HG03039 (cell line): ENCODE measurements around the gene CALU.

Experiments used
- ATAC-seq: cut with Tn5 transposase; IDR thresholded peaks from one replicate; pipeline ENCODE4 v1.9.1; 2021; ENCODE audit warnings: mild to moderate bottlenecking, moderate library complexity; ENCODE audit not compliant: unreplicated experiment

CALU gene

DNA sequence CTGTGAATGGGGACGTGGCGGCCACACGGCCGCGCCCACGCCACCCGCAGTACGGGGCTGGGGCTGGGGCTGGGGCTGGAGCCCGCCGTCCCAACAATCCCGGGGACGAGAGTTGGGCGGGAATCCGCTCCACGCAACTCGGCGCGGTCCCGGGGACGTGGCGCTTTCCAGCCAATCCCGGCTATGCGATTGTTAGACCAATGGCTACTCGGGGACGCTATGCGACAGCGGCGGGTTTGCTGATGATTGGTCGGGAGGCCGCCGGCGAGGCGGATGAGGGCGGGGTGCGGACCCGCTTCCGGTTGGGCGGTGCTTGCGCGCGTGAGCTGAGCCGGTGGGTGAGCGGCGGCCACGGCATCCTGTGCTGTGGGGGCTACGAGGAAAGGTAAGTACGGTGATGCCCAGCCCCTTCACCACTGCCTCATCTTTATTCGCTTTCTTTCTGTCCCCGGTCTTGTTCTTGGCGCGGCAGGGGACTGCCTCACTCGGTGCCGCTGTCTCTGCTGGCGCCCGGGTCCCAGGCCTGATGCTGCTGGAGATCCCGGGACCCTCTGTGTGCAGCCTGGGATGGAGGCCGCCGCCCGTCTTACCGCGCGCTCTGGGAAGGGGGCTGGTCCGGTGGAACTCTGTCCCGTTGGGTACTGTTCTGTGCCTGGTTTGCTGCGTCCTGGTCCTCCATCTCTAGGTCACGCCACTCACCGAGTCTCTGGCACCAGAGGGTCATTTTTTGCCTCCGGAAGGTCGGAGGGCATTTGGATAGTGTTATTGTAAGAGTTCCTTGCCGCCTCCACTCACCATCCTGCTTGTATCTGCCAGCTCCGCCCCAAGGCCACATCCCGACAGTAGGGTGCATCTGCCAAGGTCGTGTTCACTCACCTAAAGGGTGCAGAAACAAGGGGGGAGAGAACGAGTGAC lies at the start of gene CALU:
Gene CALU (plus strand): TSS at position 312 of the 915 bp plus-strand sequence. CDS start 9,225 bp downstream, outside the sequence.
- ATAC-seq, result peak; percentile 94

- no peak for ATAC-seq
Measured at GRCh38 chr7:128691227-128691626, 47.9 kb upstream of the CALU start.

DNA sequence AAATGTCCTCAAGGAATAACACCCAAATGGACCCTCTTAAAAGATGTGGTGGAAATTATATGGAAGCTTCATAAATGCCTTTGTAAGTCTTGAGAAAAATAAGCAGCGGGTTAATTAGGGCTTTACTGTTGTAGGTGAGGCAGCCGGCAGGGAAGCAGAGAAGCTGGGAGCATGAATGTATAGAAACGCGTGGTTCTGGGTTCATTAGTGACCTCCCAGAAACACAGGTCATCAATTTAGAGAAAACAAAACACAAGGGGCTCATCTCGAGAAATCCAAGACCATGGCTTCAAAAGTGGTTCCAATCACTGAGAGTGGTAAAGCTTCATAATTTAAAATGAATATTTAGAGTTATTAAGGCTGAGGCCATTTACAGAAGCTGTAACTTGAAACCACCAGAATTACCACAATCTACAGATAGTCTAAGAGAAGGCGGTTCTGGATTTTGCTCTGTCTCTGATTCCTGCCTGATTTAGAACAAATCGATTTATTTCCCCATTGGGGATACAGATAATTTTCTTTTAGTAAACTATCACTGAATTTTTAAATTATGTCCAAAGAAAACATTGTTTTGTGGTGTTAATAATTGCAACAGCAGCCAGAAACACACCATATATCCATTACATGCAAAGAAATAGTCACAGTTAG lies 46.4 kb upstream of the CALU start:
- ATAC-seq, result no peak

DNA sequence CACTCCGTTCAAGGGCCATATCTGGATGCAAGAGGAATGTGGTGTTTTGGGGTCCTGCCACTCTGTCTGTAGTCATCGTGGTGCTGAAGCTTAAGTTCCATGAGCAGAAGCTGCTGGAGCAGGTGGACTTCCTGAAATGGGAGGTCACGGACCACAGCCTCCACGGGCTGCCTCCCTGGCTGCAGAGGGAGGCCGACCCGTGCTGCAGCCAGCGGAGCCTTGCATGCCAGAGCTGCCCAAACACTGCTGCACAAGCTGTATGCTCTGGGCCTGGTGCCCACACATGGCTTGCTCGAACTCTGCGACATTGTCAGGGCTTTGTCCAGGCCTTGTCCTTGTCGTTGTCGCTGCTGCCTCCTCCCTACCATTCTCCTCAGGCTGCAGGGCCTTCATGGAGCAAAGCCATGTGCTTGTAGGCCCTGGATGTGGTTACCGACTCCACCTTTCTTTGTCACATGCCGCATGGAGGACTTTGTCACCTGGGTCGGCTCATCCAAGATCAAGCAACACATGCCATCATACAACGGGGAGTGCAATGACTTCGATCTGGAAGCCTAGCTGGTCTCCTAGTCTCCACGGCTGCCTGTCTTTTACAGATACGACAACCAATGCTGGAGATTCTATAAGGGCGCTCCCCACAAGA lies 45.7 kb upstream of the CALU start:
- ATAC-seq, result no peak

- no peak for ATAC-seq
Measured at GRCh38 chr7:128694738-128695137, 44.4 kb upstream of the CALU start.

GRCh38 chr7:128697302-128697905 lies 41.8 kb upstream of the CALU start:
- no peak for ATAC-seq

GRCh38 chr7:128699196-128699712 lies 39.9 kb upstream of the CALU start:
- ATAC-seq, result no peak

DNA sequence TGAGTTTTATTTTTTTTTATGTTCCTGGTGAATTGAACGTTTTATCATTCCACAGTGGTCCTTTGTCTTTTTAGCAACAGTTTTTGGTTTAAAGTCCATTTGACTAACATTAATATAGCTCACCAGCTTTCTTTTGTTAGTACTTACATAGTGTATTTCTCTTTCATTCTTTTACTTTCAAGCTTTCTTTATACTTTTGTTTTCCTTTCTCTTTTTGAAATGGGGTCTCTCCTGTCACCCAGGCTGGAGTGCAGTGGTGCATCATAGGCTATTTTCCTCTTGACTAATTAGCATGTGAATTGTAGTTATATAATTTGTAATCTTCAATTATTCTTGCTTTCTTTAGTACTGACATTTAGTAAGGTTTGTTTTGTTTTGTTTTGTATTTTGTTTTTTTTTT lies 39.3 kb upstream of the CALU start:
- no peak for ATAC-seq

- no peak for ATAC-seq
Measured at GRCh38 chr7:128701062-128701785, 37.9 kb upstream of the CALU start.

DNA sequence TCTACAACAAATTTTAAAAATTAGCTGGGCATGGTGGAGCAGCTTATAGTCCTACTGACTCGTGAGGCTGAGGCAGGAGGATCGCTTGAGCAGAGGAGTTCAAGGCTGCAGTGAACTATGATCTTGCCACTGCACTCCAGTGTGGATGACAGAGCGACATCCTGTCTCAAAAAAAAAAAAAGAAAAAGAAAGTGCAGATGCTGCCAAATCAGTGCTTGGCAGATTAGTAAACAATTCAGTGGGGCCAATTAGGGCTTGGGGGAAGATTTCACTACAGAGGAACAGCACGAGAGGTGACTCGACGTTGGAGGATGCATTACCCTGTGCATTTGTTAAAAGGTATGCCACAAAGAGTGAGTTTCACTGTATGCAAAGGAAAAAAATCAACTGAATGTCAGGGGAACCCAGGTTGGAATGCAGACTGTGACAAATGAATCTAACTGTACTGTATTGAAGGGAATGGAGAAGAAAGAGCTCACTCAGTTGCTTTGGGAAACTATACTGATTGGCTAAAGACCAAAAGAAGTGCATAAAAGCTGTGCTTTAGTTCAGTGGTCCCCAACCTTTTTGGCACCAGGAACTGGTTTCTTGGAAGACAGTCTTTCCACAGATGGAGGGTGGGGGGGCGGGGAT lies 35.4 kb upstream of the CALU start:
- no peak for ATAC-seq

DNA sequence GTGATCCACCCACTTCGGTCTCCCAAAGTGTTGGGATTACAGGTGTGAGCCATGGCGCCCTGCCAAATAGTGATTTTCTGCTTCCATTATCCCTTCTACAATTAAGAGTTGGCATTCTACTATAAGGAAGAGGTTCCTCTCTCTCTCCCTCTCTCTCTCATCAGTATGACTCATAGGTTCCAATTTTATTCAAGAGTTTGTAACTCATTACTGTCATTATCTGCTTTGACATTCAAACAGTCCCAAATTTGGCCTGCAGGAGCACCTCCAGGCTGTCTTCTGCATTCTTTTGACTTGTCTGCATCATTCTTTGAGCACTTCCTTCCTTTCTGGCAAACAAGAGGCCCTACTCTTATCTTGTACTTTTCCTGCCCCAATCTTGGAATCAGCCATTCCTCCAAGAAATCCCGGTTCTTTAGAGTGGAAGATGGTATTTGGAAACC lies 33.2 kb upstream of the CALU start:
- no peak for ATAC-seq

GRCh38 chr7:128707752-128708151 lies 31.4 kb upstream of the CALU start:
- ATAC-seq, result no peak

- ATAC-seq, result no peak
Measured at GRCh38 chr7:128708235-128708634, 30.9 kb upstream of the CALU start.

GRCh38 chr7:128708824-128709223 lies 30.3 kb upstream of the CALU start:
- no peak for ATAC-seq

DNA sequence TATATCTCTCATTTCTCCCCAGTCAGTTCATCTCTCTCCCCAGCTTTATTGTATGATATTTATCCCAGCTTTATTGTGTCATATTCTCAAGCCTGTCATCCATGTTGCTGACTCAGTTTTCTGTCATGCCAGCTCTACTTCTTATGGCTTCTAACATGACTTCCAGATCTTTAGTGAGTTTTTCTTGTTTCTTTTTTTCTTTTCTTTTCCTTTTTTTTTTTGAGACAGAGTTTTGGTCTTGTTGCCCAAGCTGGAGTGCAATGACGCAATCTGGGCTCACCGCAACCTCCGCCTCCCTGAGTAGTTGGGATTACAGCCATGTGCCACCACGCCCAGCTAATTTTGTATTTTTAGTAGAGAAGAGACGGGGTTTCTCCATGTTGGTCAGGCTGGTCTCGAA lies 28.7 kb upstream of the CALU start:
- no peak for ATAC-seq

GRCh38 chr7:128713794-128714193 lies 25.4 kb upstream of the CALU start:
- ATAC-seq, result no peak

DNA sequence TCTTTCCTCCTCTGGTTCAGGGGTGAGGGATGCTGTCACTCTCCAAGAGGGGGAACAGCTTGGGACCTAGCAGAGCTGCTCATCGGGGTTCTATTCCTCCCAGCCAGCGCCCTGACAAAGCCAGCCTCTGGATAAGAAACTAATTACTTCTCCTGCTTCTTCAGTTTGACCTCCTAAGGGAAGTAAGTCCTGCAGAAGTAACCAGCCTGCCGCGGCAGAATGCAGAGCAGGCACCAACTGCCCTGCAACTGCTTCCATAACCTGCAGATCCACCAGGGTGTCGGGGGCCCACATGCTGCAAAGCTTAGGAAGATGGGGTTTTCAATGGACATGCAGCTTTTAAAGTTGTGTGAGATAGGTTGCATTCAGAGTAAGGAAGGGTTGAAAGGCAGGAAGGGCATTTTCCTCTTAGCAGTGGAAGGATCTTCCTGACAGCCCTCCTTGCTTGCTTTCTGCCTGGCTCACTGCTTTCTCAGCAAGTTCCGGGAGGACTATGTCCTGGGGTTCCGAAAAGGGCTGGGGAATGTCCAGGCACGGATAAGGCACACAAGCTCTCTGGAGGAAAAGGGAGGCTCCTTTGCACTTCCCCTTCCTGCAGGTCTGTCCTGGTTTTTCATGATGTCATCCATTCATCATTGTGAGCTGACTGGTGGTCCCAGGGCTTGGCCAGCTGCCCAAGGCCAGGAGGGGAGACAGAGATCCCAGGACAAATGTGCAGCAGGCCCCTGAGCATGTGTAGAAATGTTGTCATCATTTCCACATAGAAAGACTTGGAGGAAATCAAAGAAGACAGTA lies 24.3 kb upstream of the CALU start:
- no peak for ATAC-seq

DNA sequence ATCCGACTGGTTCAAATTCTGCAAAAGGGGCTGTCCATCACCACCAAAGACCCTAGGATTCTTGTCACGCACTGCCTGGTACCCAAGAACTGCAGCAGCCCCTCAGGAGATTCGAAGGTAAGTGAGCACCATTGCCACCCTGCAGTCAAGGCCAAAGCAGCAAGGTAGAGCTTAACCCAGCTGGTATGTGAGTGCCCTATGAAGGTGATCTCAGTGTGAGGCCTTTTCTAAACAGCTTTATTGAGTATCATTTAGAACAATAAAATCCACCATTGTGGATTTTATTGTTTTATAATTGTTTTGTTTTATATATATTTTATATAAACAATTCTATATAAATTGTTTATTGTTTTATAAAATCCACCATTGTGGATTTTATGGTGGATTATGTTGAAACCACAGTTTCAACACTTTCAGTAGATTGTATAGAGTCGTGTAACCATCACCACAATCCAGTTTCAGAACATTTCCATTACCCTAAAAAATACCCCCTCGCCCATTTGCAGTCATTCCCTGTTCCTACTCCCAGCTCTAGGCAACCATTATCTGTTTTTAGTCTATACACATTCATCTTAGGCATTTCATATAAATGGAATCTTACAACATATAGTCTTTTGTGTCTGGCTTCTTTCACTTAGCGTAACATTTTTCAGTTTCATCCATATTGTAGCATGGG lies 20.1 kb upstream of the CALU start:
- ATAC-seq, result no peak

- no peak for ATAC-seq
Measured at GRCh38 chr7:128721376-128721775, 17.8 kb upstream of the CALU start.
